OCI-LY1 (cell line): Measurements from ENCODE around the gene LRRN4.

Source experiments
- H2AFZ ChIP-seq: fragments of 200-600 bp; sonication (generic), shearing (Covaris generic); 2 replicates; pipeline ENCODE4 v1.6.0; 2014; ENCODE audit warnings: antibody characterized with exemption, mild to moderate bottlenecking, low read length
- H3F3A ChIP-seq: fragments of 200-600 bp; sonication (generic), shearing (Covaris generic); 2 replicates; pipeline ENCODE4 v1.6.0; 2014; ENCODE audit warnings: mild to moderate bottlenecking, antibody characterized with exemption, low read length, moderate library complexity; ENCODE audit not compliant: insufficient read depth
- H3K27ac ChIP-seq: fragments of 200-600 bp; sonication (generic); 2 replicates; pipeline ENCODE4 v1.5.1; 2014; ENCODE audit warnings: low read length, mixed run types, mild to moderate bottlenecking, low read depth; ENCODE audit not compliant: poor library complexity, severe bottlenecking
- H3K27me3 ChIP-seq: fragments of 200-600 bp; sonication (generic); 2 replicates; pipeline ENCODE4 v1.6.0; 2014; ENCODE audit warnings: antibody characterized with exemption, mild to moderate bottlenecking, low read length, moderate library complexity; ENCODE audit not compliant: insufficient read depth
- H3K36me3 ChIP-seq: fragments of 200-600 bp; sonication (generic); 2 replicates; pipeline ENCODE4 v1.6.1; 2014; ENCODE audit warnings: mild to moderate bottlenecking, antibody characterized with exemption, low read length, moderate library complexity, mixed read lengths; ENCODE audit not compliant: insufficient read depth
- H3K4me1 ChIP-seq: fragments of 200-600 bp; sonication (generic); 2 replicates; pipeline ENCODE4 v1.5.1; 2014; ENCODE audit warnings: mild to moderate bottlenecking, low read length, moderate library complexity; ENCODE audit not compliant: insufficient read depth, severe bottlenecking
- H3K4me2 ChIP-seq: fragments of 200-600 bp; sonication (generic), shearing (Covaris generic); 2 replicates; pipeline ENCODE4 v1.6.1; 2014; ENCODE audit warnings: low read length
- H3K4me3 ChIP-seq: fragments of 200-600 bp; sonication (generic); 2 replicates; pipeline ENCODE4 v1.5.1; 2014; ENCODE audit warnings: low read length, low read depth, mild to moderate bottlenecking, mixed read lengths; ENCODE audit not compliant: poor library complexity, severe bottlenecking
- H3K79me2 ChIP-seq: fragments of 200-600 bp; shearing (Covaris generic); 2 replicates; pipeline ENCODE4 v1.6.1; 2016; ENCODE audit warnings: mixed run types, low read length, mixed read lengths; ENCODE audit not compliant: insufficient read depth
- H3K9ac ChIP-seq: fragments of 200-600 bp; sonication (generic), shearing (Covaris generic); 2 replicates; pipeline ENCODE4 v1.6.1; 2014; ENCODE audit warnings: mild to moderate bottlenecking, low read length, mixed read lengths
- H3K9me2 ChIP-seq: fragments of 200-600 bp; sonication (generic), shearing (Covaris generic); 2 replicates; pipeline ENCODE4 v1.6.1; 2014; ENCODE audit warnings: low read depth, mild to moderate bottlenecking, low read length, mixed read lengths
- H3K9me3 ChIP-seq: fragments of 200-600 bp; shearing (Covaris generic); 2 replicates; pipeline ENCODE4 v1.6.1; 2014; ENCODE audit warnings: low read length, mixed read lengths
- H4K20me1 ChIP-seq: fragments of 200-600 bp; sonication (generic), shearing (Covaris generic); 2 replicates; pipeline ENCODE4 v1.6.0; 2016; ENCODE audit warnings: mild to moderate bottlenecking, low read length; ENCODE audit not compliant: insufficient read depth
- CTCF ChIP-seq: fragments of 200-600 bp; sonication (generic), shearing (Covaris generic); IDR thresholded peaks from 2 replicates; pipeline ENCODE4 v1.5.1; 2017; ENCODE audit warnings: mild to moderate bottlenecking, antibody characterized with exemption, low read length, moderate library complexity, mixed read lengths
- EZH2 ChIP-seq: fragments of 200-600 bp; sonication (generic), shearing (Covaris generic); IDR thresholded peaks from 2 replicates; pipeline ENCODE4 v1.8.0; 2017; ENCODE audit warnings: borderline replicate concordance, mixed run types, mild to moderate bottlenecking, antibody characterized with exemption, low read length, moderate library complexity, mixed read lengths

Gene LRRN4

GRCh38 chr20:6074145-6074561 is 20.3 kb upstream of the LRRN4 start:
- Histone ChIP-seq H4K20me1 (no peaks in the 10 kb centered on the region), H2AFZ (no peak overlapping the region), H3K9ac (no peak overlapping the region), H3F3A (no peaks in the 10 kb centered on the region), H3K9me2 (no peaks in the 10 kb centered on the region), H3K27ac (no peak overlapping the region), H3K4me3 (no peak overlapping the region), H3K4me2 (no peak overlapping the region), H3K36me3 (no peaks in the 10 kb centered on the region), H3K79me2 (no peaks in the 10 kb centered on the region), H3K9me3 (no peaks in the 10 kb centered on the region), H3K27me3 (peaks cover 3% of the 10 kb centered on the region; the same call in 1 of the 2 replicates), H3K4me1 (no peaks in the 10 kb centered on the region)
- no peak for TF ChIP-seq EZH2
- peak; percentile 51 for TF ChIP-seq CTCF

- H3K27ac ChIP-seq = no peak overlapping the region
- no peaks in the 10 kb centered on the region for H3K36me3 ChIP-seq
- H3K4me3 ChIP-seq = no peak overlapping the region
- no peaks in the 10 kb centered on the region for H3F3A ChIP-seq
- H3K4me1 ChIP-seq = no peaks in the 10 kb centered on the region
- no peaks in the 10 kb centered on the region; the same call in 1 of the 2 replicates for H3K27me3 ChIP-seq
- H3K9me2 ChIP-seq = no peaks in the 10 kb centered on the region
- no peak overlapping the region for H2AFZ ChIP-seq
- H3K9me3 ChIP-seq = no peaks in the 10 kb centered on the region
- H3K79me2 ChIP-seq = no peaks in the 10 kb centered on the region
- no peak overlapping the region for H3K9ac ChIP-seq
- H3K4me2 ChIP-seq = no peak overlapping the region
- no peak for TF ChIP-seq EZH2
- TF ChIP-seq CTCF = no peak
- no peaks in the 10 kb centered on the region for H4K20me1 ChIP-seq
These were observed 17.2 kb upstream of the LRRN4 start for GRCh38 chr20:6070829-6071695.

GRCh38 chr20:6069669-6070068 is 15.8 kb upstream of the LRRN4 start:
- Histone ChIP-seq H2AFZ (no peak overlapping the region), H3K4me2 (no peak overlapping the region), H3K9me2 (no peaks in the 10 kb centered on the region), H4K20me1 (no peaks in the 10 kb centered on the region), H3K27me3 (no peaks in the 10 kb centered on the region; the same call in 1 of the 2 replicates), H3K9me3 (no peaks in the 10 kb centered on the region), H3K79me2 (no peaks in the 10 kb centered on the region), H3K27ac (no peak overlapping the region), H3F3A (no peaks in the 10 kb centered on the region), H3K4me3 (no peak overlapping the region), H3K4me1 (no peaks in the 10 kb centered on the region), H3K36me3 (no peaks in the 10 kb centered on the region), H3K9ac (no peak overlapping the region)
- TF ChIP-seq CTCF (no peak), EZH2 (no peak)
